Measurements from ENCODE around the gene SLC44A4.
"Not testable (repeated sequence)": the region's sequence is repeated elsewhere in the genome, so short reads cannot be mapped to it uniquely, and the experiment has no call there.

SLC44A4 gene

DNA sequence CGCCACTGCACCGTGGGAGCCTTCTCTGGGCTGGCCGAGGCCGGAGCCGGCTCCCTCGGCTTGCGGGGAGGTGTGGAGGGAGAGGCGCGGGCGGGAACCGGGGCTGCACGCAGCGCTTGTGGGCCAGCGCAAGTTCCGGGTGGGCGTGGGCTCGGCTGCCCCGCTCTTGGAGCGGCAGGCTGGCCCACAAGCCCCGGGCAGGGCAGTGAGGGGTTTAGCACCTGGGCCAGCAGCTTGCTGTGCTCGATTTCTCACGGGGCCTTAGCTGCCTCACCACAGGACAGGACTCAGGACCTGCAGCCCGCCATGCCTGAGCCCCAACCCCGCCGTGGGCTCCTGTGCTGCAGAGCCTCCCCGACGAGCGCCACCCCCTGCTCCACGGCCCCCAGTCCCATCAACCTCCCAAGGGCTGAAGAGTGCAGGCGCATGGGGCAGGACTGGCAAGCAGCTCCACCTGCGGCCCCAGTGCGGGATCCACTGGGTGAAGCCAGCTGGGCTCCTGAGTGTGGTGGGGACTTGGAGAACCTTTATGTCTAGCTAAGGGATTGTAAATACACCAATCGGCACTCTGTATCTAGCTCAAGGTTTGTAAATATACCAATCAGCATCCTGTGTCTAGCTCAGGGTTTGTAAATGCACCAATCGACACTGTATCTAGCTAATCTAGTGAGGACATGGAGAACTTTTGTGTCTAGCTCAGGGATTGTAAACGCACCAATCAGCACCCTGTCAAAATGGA lies 26.6 kb downstream of the SLC44A4 start:
- DNase-seq = not testable (repeated sequence)

DNA sequence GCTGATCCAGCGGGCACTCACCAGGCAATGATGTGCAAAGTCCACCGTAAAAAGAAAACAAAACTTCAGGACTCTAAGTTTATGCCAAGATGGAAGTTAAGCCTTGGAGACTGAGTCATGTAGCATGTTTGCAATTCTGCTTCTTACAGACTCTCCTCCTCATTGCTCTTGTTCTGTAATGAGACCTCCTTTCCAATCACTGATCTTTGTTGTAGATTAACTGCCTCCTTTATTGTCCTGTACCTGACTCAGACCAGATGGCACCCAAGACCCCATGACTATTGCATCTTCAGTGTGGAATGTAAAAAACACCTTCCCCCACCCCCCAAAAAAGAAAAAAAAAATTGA lies 27.3 kb downstream of the SLC44A4 start:
- no peak for DNase-seq

DNA sequence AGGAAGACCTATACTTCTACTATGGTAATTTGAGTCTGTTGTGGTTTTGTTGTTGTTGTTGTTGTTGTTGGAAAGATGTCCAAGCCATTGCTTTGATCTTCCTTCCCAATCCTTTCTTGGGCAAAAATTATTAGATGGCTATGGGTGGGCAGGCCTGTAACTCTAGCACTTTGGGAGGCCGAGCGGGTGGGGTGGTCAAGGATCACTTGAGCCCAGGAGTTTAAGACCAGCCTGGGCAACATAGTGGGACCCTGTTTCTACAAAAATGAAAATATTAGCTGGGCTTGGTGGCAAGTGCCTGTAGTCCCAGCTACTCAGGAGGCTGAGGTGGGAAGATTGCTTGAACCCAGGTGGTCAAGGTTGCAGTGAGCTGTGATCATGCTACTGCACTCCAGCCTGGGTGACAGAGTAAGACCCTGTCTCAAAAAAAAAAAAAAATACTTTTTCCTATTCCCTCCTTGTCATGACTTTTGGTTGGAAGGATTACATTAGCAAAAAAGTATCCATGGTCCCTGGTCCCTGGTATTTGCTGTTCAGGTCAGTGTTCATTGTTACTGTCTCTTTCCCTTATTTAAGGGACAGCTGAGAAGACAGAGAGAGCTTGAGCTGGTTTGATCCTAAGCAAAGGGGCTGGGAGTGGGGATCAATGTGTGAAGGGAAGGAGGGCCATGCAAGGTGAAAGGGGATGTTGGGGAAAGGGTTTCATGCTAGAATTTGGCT lies 27.9 kb downstream of the SLC44A4 start:
- DNase-seq = no peak

- no peak for DNase-seq
These were observed 31.4 kb downstream of the SLC44A4 start for GRCh38 chr6:31847276-31847978.

GRCh38 chr6:31844507-31844906 lies 34.3 kb downstream of the SLC44A4 start:
- DNase-seq = no peak

DNA sequence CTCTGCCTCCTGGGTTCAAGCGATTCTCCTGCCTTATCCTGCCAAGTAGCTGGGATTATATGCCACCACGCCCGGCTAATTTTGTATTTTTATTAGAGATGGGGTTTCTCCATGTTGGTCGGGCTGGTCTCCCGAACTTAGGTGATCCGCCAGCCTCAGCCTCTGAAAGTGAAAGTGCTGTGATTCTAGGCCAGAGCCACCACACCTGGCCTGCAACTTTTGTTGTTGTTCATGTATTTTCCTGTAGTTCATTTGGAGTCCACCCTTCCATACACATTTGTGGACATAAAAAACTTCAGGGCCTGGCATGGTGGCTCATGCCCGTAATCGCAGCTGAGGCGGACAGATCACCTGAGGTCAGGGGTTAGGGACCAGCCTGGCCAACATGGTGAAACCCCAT lies 36.7 kb downstream of the SLC44A4 start:
- no peak for DNase-seq

DNA sequence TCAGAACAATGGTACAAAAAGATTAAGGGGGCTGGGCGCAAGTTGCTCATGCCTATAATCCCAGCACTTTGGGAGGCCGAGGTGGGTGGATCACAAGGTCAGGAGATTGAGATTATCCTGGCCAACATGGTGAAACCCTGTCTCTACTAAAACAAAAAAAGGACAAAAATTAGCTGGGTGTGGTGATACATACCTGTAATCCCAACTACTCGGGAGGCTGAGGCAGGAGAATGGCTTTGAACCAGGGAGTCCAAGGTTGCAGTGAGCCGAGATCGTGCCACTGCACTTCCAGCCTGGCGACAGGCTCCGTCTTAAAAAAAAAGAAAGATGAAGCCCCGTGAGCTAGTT lies 39.0 kb downstream of the SLC44A4 start:
- not testable (repeated sequence) for DNase-seq

DNA sequence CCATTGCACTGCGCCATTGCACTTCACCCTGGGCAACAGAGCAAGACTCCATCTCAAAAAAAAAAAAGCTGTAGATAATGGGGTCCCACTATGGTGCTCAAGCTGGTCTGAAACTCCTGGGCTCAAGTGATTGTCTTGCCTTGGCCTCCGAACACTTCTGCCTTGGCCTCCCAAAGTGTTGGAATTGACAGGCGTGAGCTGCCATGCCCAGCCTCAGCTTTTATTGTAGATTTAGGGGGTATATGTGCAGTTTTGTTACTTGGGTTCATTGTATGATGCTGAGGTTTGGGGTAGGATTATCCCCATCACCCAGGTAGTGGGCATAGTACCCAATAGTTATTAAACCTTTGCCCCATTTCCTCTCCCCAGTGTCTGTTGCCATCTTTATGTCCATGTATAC lies 39.8 kb downstream of the SLC44A4 start:
- no peak for DNase-seq

- DNase-seq = not testable (repeated sequence)
These were observed 40.7 kb downstream of the SLC44A4 start for GRCh38 chr6:31838114-31838553.

DNA sequence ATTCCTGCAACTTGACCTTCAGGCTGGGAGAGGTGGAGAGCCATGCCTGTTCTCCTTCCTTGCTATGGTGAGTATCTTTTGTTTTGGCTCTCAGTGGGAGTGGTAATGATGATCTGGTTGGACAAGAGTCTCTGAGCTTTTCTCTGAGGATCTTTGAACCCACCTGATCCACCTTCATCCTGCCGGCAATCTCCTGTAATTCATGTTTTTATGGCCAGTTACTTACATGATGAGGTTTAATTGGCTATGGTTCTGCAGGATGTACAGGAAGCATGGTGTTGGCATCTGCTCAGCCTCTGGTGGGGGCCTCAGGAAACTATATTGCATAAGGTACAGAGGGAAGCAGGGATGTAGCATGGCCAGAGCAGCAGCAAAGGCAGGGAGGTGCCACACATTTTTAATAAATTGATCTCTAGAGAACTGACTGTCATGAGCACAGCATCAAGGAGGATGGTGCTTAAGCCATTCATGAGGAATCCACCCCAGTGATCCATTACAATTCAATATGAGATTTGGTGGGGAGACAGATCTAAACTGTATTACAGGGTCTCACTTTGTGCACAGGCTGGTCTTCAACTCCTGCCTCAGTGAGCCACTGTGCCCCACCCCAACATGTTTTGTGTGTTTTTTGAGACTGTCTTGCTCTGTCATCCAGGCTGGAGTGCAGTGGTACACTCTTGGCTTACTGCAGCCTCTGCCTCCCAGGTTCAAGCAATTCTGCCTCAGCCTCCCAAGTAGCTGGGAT lies 41.3 kb downstream of the SLC44A4 start:
- peak; percentile 43 for DNase-seq

GRCh38 chr6:31836474-31837368 lies 42.1 kb downstream of the SLC44A4 start:
- DNase-seq = peak; percentile 52

- no peak for DNase-seq
These were observed 42.7 kb downstream of the SLC44A4 start for GRCh38 chr6:31836047-31836473.

- DNase-seq = peak; percentile 94
These were observed 44.2 kb downstream of the SLC44A4 start for GRCh38 chr6:31834367-31835250.

DNA sequence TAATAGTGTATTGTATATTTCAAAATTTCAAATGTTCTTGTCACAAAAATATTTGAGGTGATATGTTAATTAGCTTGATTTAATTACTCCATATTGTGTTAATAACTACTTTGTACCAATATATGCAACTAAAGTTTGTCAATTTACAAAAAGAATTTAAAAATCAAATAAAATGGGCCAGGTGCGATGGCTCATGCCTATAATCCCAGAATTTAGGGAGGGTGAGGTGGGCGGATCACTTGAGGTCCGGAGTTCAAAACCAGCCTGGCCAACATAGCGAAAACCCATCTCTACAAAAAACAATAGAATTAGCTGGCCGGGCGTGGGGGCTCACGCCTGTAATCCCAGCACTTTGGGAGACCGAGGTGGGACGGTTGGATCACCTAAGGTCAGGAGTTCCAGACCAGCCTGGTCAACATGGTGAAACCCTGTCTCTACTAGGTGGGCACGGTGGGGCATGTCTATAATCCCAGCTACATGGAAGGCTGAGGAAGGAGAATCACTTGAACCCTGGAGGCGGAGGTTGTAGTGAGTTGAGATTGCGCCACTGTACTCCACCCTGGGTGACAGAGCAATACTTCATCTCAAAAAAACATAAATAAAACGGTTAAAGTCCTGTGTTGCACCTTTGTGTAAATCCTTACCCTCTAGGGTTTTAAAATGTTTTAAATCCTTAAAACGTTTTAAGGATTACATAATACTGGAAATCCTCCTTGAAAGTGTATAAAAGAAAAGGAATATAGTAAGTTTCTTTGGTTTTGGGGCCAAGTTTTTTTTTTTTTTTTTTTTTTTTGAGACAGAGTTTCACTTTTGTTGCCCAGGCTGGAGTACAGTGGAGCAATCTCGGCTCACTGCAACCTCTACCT lies 47.2 kb downstream of the SLC44A4 start:
- peak; percentile 39 for DNase-seq

DNA sequence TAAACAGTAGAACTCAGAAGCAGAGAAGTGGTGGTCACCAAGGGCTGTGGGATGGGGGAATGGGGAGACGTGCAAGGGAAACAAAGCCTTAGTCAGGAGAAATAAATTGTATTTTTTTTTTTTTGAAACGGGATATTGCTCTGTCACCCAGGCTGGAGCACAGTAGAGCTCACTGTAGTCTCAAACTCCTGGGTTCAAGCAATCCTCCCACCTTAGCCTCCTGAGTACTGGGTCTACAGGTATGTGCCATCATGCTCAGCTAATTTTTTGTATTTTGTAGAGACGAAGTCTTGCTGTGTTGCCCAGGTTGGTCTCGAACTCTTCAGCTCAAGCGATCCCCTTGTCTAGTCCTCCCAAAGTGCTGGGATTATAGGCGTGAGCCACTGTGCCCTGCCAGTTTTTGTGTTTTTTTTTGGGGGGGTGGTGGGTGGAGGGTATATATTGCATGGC lies 47.9 kb downstream of the SLC44A4 start:
- no peak for DNase-seq

- peak; percentile 88 for DNase-seq
These were observed 49.0 kb downstream of the SLC44A4 start for GRCh38 chr6:31829633-31830283.

DNA sequence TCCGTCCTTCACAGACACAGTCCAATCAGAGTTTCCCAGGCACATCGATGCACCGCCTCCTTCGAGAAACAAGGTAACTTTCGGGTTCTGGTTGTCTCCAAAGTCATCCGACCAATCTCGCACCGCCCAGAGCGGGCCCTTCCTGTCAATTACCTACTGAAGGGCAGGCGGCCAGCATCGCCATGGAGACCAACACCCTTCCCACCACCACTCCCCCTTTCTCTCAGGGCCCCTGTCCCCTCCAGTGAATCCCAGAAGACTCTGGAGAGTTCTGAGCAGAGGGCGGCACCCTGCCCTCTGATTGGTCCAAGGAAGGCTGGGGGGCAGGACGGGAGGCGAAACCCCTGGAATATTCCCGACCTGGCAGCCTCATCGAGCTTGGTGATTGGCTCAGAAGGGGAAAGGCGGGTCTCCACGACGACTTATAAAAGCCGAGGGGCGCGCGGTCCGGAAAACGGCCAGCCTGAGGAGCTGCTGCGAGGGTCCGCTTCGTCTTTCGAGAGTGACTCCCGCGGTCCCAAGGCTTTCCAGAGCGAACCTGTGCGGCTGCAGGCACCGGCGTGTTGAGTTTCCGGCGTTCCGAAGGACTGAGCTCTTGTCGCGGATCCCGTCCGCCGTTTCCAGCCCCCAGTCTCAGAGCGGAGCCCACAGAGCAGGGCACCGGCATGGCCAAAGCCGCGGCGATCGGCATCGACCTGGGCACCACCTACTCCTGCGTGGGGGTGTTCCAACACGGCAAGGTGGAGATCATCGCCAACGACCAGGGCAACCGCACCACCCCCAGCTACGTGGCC lies 51.3 kb downstream of the SLC44A4 start, which contains the start of gene HSPA1B:
TSS of gene HSPA1B (plus strand) at position 453 of the 794 bp plus-strand sequence. CDS start at position 666, 213 bp downstream.
- peak; percentile 100 for DNase-seq

DNA sequence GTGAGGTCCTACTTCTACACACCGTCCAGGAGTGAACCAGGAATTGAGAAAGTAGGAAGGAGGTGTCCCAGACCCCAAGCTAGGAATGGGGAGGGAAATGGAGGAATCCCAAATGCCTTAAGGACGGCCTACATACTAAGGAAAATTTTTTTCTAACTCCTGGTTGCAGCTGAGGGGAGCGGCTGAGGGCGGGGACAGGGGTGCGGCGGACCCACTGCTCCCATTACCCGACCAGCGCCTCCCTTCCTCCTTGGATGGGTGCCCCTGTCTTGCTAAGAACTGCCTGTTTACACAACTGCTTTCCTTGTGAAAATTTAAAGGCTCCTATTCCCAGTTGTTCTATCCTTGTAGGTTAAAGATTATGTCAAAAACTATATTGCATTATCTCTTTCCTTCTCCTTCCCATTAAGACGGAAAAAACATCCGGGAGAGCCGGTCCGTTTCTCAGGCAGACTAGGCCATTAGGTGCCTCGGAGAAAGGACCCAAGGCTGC lies 52.0 kb downstream of the SLC44A4 start:
- peak; percentile 89 for DNase-seq
